HepG2 (cell line): Measurements from ENCODE around the gene PRRC2A. TPM values are rescaled to one million over a fixed set of nuclear protein-coding genes. Genes with fewer than 3 reads are reported as not detected.

Experiments
- DMAP1 ChIP-seq: IDR thresholded peaks from 2 replicates; pipeline ENCODE4 v1.6.1; 2016
- IRX3 ChIP-seq: sonication (generic); formaldehyde crosslinking; IDR thresholded peaks from 2 replicates; pipeline ENCODE4 v1.8.1; 2023; ENCODE audit warnings: mild to moderate bottlenecking, low read depth, missing genetic modification reagents, borderline replicate concordance
- ONECUT2 ChIP-seq: sonication (generic); formaldehyde crosslinking; IDR thresholded peaks from 2 replicates; pipeline ENCODE4 v1.4.0; 2020; ENCODE audit warnings: missing genetic modification reagents
- PITX1 ChIP-seq: sonication (generic); formaldehyde crosslinking; IDR thresholded peaks from 2 replicates; pipeline ENCODE4 v1.5.1; 2020; ENCODE audit warnings: mild to moderate bottlenecking, missing genetic modification reagents
- RAD21 ChIP-seq: fragments of 450-650 bp; formaldehyde crosslinking; IDR thresholded peaks from 2 replicates; pipeline ENCODE4 v1.5.0; 2020; ENCODE audit warnings: mild to moderate bottlenecking
- WIZ ChIP-seq: sonication (generic); formaldehyde crosslinking; IDR thresholded peaks from 2 replicates; pipeline ENCODE4 v1.5.1; 2020; ENCODE audit warnings: mild to moderate bottlenecking, missing genetic modification reagents
- ZBTB8A ChIP-seq: sonication (generic); formaldehyde crosslinking; IDR thresholded peaks from 2 replicates; pipeline ENCODE4 v1.4.0; 2020; ENCODE audit warnings: mild to moderate bottlenecking, low read depth, missing genetic modification reagents, borderline replicate concordance
- ZNF20 ChIP-seq: sonication (generic); formaldehyde crosslinking; IDR thresholded peaks from 2 replicates; pipeline ENCODE4 v1.4.0; 2020; ENCODE audit warnings: mild to moderate bottlenecking, moderate library complexity, missing genetic modification reagents
- polyA plus RNA-seq, 8 experiments: library from polyadenylated mRNA; depleted of rRNA in 3 of 8; stranded (reverse) in 7 of 8; unstranded in 1 of 8; fragments of >200 nt; fragmentation: Illumina TruSeq in 4 of 8; extraction: Trizol in 4 of 8; gene quantifications; 2 replicates each; pipeline versions ENCODE4 v1.2.1 to v1.2.3, GENCODE V29; 2011 to 2016; ENCODE audit warnings: low read depth in 4 of 8, missing spikeins in 1 of 8, mixed read lengths in 1 of 8; ENCODE audit not compliant: insufficient read depth in 1 of 8
- total RNA-seq, 5 experiments: library from RNA; depleted of rRNA; stranded (reverse); fragments of >200 nt; fragmentation: Illumina TruSeq; extraction: Trizol; gene quantifications; 2 replicates each; pipeline ENCODE4 v1.2.3, GENCODE V29; 2016; ENCODE audit warnings: low read depth in 1 of 5
- TF ChIP-seq, protein P1 (sequence below): sonication (generic); formaldehyde crosslinking; IDR thresholded peaks from one replicate; pipeline ENCODE4 v1.5.1; 2020; ENCODE audit warnings: mild to moderate bottlenecking, missing genetic modification reagents; ENCODE audit errors: not compliant biosample characterization
- TF ChIP-seq, protein P2 (sequence below): sonication (generic); formaldehyde crosslinking; IDR thresholded peaks from 2 replicates; pipeline ENCODE4 v1.5.0; 2020; ENCODE audit warnings: missing genetic modification reagents
- TF ChIP-seq, protein P3 (sequence below): sonication (generic); formaldehyde crosslinking; IDR thresholded peaks from 2 replicates; pipeline ENCODE4 v1.8.1; 2023; ENCODE audit warnings: mild to moderate bottlenecking, missing genetic modification reagents
- TF ChIP-seq, protein P4 (sequence below): IDR thresholded peaks from 2 replicates; pipeline ENCODE4 v1.6.1; 2016; ENCODE audit warnings: low read depth, borderline replicate concordance
- TF ChIP-seq, protein P5 (sequence below): sonication (generic); formaldehyde crosslinking; IDR thresholded peaks from 2 replicates; pipeline ENCODE4 v1.5.1; 2020; ENCODE audit warnings: mild to moderate bottlenecking, missing genetic modification reagents, moderate library complexity

Gene PRRC2A
- total and polyA plus RNA-seq, 2 of the 13 experiments (the other 11 are each of a cell fraction or from before 2014, with no cell fraction given): 38.9 to 47.4 TPM

DNA sequence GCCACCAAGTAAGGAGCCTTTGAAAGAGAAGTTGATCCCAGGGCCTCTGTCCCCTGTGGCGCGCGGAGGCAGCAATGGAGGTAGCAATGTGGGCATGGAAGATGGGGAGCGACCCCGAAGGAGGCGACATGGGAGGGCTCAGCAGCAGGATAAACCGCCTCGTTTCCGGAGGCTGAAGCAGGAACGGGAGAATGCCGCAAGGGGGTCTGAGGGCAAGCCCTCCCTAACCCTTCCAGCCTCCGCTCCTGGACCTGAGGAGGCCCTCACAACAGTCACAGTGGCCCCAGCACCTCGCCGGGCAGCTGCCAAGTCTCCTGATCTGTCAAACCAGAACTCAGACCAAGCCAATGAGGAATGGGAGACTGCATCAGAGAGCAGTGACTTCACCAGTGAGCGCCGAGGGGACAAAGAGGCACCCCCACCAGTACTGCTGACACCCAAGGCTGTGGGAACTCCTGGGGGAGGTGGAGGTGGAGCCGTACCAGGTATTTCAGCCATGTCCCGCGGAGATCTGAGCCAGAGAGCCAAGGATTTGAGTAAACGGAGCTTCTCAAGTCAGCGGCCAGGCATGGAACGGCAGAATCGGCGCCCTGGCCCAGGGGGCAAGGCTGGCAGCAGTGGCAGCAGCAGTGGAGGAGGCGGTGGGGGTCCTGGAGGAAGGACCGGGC, 11.9 kb downstream of the PRRC2A start (continued):
- TF ChIP-seq IRX3 (CRISPR knock-in tag): 0 out of 2 replicates have a peak, but pooled peaks have one; percentile 31
- no peak for TF ChIP-seq ONECUT2 (CRISPR knock-in tag)
- no peak for TF ChIP-seq ZNF20 (CRISPR knock-in tag)
- TF ChIP-seq RAD21 (CRISPR knock-in tag): no peak
- TF ChIP-seq, protein P1, sequence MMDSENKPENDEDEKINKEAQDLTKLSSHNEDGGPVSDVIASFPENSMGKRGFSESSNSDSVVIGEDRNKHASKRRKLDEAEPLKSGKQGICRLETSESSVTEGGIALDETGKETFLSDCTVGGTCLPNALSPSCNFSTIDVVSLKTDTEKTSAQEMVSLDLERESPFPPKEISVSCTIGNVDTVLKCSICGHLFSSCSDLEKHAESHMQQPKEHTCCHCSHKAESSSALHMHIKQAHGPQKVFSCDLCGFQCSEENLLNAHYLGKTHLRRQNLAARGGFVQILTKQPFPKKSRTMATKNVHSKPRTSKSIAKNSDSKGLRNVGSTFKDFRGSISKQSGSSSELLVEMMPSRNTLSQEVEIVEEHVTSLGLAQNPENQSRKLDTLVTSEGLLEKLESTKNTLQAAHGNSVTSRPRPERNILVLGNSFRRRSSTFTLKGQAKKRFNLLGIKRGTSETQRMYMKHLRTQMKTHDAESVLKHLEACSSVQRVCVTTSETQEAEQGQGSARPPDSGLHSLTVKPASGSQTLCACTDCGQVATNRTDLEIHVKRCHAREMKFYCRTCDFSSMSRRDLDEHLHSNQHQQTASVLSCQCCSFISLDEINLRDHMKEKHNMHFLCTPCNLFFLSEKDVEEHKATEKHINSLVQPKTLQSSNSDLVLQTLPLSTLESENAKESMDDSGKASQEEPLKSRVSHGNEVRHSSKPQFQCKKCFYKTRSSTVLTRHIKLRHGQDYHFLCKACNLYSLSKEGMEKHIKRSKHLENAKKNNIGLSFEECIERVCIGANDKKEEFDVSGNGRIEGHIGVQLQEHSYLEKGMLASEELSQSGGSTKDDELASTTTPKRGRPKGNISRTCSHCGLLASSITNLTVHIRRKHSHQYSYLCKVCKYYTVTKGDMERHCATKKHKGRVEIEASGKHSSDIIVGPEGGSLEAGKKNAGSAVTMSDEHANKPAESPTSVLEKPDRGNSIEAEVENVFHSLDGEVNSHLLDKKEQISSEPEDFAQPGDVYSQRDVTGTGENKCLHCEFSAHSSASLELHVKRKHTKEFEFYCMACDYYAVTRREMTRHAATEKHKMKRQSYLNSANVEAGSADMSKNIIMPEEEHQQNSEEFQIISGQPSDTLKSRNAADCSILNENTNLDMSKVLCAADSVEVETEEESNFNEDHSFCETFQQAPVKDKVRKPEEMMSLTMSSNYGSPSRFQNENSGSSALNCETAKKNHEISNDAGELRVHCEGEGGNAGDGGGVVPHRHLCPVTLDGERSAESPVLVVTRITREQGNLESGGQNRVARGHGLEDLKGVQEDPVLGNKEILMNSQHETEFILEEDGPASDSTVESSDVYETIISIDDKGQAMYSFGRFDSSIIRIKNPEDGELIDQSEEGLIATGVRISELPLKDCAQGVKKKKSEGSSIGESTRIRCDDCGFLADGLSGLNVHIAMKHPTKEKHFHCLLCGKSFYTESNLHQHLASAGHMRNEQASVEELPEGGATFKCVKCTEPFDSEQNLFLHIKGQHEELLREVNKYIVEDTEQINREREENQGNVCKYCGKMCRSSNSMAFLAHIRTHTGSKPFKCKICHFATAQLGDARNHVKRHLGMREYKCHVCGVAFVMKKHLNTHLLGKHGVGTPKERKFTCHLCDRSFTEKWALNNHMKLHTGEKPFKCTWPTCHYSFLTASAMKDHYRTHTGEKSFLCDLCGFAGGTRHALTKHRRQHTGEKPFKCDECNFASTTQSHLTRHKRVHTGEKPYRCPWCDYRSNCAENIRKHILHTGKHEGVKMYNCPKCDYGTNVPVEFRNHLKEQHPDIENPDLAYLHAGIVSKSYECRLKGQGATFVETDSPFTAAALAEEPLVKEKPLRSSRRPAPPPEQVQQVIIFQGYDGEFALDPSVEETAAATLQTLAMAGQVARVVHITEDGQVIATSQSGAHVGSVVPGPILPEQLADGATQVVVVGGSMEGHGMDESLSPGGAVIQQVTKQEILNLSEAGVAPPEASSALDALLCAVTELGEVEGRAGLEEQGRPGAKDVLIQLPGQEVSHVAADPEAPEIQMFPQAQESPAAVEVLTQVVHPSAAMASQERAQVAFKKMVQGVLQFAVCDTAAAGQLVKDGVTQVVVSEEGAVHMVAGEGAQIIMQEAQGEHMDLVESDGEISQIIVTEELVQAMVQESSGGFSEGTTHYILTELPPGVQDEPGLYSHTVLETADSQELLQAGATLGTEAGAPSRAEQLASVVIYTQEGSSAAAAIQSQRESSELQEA: peak; percentile 47
- TF ChIP-seq WIZ (CRISPR knock-in tag): 0 out of 2 replicates have a peak, but pooled peaks have one; percentile 51
- TF ChIP-seq, protein P2, sequence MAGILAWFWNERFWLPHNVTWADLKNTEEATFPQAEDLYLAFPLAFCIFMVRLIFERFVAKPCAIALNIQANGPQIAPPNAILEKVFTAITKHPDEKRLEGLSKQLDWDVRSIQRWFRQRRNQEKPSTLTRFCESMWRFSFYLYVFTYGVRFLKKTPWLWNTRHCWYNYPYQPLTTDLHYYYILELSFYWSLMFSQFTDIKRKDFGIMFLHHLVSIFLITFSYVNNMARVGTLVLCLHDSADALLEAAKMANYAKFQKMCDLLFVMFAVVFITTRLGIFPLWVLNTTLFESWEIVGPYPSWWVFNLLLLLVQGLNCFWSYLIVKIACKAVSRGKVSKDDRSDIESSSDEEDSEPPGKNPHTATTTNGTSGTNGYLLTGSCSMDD (CRISPR knock-in tag): no peak
- TF ChIP-seq, protein P3, sequence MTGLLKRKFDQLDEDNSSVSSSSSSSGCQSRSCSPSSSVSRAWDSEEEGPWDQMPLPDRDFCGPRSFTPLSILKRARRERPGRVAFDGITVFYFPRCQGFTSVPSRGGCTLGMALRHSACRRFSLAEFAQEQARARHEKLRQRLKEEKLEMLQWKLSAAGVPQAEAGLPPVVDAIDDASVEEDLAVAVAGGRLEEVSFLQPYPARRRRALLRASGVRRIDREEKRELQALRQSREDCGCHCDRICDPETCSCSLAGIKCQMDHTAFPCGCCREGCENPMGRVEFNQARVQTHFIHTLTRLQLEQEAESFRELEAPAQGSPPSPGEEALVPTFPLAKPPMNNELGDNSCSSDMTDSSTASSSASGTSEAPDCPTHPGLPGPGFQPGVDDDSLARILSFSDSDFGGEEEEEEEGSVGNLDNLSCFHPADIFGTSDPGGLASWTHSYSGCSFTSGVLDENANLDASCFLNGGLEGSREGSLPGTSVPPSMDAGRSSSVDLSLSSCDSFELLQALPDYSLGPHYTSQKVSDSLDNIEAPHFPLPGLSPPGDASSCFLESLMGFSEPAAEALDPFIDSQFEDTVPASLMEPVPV: 0 out of 2 replicates have a peak, but pooled peaks have one; percentile 49
- TF ChIP-seq PITX1 (CRISPR knock-in tag): no peak
- TF ChIP-seq, protein P4, sequence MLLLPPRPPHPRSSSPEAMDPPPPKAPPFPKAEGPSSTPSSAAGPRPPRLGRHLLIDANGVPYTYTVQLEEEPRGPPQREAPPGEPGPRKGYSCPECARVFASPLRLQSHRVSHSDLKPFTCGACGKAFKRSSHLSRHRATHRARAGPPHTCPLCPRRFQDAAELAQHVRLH: no peak
- TF ChIP-seq, protein P5, sequence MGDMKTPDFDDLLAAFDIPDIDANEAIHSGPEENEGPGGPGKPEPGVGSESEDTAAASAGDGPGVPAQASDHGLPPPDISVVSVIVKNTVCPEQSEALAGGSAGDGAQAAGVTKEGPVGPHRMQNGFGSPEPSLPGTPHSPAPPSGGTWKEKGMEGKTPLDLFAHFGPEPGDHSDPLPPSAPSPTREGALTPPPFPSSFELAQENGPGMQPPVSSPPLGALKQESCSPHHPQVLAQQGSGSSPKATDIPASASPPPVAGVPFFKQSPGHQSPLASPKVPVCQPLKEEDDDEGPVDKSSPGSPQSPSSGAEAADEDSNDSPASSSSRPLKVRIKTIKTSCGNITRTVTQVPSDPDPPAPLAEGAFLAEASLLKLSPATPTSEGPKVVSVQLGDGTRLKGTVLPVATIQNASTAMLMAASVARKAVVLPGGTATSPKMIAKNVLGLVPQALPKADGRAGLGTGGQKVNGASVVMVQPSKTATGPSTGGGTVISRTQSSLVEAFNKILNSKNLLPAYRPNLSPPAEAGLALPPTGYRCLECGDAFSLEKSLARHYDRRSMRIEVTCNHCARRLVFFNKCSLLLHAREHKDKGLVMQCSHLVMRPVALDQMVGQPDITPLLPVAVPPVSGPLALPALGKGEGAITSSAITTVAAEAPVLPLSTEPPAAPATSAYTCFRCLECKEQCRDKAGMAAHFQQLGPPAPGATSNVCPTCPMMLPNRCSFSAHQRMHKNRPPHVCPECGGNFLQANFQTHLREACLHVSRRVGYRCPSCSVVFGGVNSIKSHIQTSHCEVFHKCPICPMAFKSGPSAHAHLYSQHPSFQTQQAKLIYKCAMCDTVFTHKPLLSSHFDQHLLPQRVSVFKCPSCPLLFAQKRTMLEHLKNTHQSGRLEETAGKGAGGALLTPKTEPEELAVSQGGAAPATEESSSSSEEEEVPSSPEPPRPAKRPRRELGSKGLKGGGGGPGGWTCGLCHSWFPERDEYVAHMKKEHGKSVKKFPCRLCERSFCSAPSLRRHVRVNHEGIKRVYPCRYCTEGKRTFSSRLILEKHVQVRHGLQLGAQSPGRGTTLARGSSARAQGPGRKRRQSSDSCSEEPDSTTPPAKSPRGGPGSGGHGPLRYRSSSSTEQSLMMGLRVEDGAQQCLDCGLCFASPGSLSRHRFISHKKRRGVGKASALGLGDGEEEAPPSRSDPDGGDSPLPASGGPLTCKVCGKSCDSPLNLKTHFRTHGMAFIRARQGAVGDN (CRISPR knock-in tag): peak; percentile 40
- no peak for TF ChIP-seq DMAP1 (CRISPR knock-in tag)
- TF ChIP-seq ZBTB8A (CRISPR knock-in tag): no peak
